Measurements from ENCODE around the gene ITGA8.
"Not testable (repeated sequence)": the region's sequence is repeated elsewhere in the genome, so short reads cannot be mapped to it uniquely, and the experiment has no call there.

Gene ITGA8

DNA sequence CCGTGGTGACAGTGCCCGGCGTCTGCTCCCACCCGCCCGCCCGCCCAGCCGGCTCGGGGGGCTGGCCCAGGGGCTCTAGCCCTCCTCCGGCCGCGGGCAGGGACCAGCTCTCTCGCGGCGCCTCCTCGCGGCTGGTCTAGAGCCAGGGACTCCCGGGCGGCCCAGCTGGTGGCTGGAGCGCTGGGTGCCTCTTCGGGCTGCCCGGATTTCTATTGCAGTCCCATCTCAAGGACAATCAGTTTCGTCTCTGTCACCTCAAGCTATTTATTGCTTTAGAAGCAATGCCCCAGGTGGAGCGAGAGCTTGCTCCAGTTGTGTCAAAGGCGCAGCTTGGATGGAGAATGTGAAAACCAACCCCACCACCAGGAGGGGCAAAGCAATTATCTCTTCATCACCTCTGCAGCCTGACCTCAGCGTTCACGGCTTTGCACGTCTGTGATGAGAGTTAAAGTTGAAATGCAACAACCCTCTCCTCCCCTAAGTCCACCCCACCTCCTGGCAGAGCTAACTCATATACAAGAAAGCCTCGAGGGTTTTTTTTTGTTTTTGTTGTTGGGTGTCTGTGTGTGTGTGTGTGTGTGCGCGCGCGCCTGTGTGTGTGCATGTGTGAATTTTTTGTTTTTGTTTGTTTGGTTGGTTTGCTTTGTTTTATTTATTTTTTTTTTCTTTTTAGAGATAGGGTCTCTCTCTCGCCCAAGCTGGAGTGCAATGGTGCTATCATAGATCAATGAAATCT, at the start of gene ITGA8:
Gene ITGA8 (minus strand): TSS at position 24 of the 736 bp plus-strand sequence. CDS start 151 bp downstream, outside the sequence.
- H3K27me3 Mint-ChIP-seq: peaks cover 49% of the 10 kb centered on the region
- H3K27ac Mint-ChIP-seq: no peak within 1 kb of the TSS

DNA sequence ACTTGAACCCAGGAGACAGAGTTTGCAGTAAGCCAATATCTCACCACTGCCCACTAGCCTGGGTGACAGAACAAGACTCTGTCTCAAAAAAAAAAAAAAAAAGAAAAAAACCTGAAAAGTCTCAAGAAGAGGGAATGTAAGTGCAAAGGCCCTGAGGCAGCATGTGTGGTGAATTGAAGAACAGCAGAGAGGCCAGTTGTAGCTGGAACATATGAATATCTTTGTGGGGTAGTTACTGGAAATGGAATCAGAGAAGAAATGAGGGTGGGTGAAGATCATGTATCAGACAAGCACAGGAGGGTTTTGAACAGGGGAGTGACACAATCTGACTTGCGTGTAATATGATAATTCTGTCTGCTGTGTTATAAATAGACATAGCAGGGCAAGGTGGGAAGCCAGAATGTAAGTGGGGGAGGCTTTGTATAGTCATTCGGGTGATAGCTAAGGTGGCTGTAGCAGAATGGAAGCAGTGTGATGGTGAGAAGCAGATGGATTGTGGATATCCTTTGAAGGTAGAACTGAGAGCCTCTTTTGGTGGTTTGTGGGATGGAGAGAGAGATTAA, 45.3 kb upstream of the ITGA8 start:
- H3K27me3 Mint-ChIP-seq: no peaks in the 10 kb centered on the region
- H3K36me3 Mint-ChIP-seq: peaks cover 4% of the 10 kb centered on the region
- peaks cover 11% of the 10 kb centered on the region for H3K9me3 Mint-ChIP-seq
- H3K4me1 Mint-ChIP-seq: no peaks in the 10 kb centered on the region
- ATAC-seq: no peak
- H3K27ac Mint-ChIP-seq: no peak overlapping the region
- H3K4me3 Mint-ChIP-seq: no peak overlapping the region

More for the DNA sequence above, at the start of gene ITGA8:
- H3K4me1 Mint-ChIP-seq: no peaks in the 10 kb centered on the region
- no peak for ATAC-seq
- no peaks in the 10 kb centered on the region for H3K9me3 Mint-ChIP-seq
- no peaks in the 10 kb centered on the region for H3K36me3 Mint-ChIP-seq
- H3K4me3 Mint-ChIP-seq: no peak within 1 kb of the TSS

DNA sequence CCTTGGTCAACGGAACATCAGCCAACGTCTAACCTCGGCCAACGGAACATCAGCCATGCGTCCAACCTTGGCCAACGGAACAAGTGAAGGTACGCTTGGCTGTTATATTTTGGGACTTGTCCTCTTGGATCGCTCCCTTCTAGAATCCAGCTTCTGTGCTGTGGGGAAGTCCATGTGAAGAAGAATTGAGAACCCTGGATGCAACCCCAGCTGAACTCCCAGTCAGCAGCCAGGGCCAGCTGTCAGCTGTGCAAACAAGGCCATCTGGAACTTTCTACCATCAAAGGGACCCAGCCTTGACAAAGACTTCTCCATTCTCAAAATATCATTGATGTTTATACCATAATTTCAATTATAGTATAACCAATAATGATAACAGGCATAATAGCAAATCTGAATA, 43.3 kb upstream of the ITGA8 start:
- Mint-ChIP-seq H3K4me3 (no peak overlapping the region), H3K27me3 (peaks cover 7% of the 10 kb centered on the region), H3K4me1 (no peaks in the 10 kb centered on the region), H3K36me3 (no peaks in the 10 kb centered on the region), H3K27ac (no peak overlapping the region), H3K9me3 (peaks cover 11% of the 10 kb centered on the region)
- ATAC-seq: no peak

DNA sequence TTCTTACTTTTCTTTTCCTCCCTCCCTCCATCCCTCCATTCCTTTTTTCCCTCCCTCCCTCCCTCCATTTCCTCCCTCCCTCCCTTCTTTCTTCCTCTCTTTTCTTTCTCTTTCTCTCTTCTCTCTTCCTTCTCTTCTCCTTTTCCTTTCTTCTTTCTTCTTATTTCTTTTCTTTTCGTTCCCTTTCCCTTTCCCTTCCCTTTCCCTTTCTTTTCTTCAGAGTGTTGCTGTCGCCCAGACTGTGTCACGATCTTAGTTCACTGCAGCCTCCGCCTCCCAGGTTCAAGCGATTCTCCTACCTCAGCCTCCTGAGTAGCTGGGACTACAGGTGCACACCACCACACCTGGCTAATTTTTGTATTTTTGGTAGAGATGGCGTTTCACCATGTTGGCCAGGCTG, 42.5 kb upstream of the ITGA8 start:
- H3K9me3 Mint-ChIP-seq: peaks cover 11% of the 10 kb centered on the region
- H3K27ac Mint-ChIP-seq, H3K4me1 Mint-ChIP-seq, H3K27me3 Mint-ChIP-seq, ATAC-seq, H3K36me3 Mint-ChIP-seq, H3K4me3 Mint-ChIP-seq: not testable (repeated sequence)

DNA sequence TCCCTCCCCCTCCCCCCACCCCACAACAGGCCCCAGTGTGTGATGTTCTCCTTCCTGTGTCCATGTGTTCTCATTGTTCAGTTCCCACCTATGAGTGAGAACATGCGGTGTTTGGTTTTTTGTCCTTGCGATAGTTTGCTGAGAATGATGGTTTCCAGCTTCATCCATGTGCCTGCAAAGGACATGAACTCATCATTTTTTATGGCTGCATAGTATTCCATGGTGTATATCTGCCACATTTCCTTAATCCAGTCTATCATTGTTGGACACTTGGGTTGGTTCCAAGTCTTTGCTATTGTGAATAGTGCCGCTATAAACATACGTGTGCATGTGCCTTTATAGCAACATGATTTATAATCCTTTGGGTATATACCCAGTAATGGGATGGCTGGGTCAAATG, 41.5 kb upstream of the ITGA8 start:
- not testable (repeated sequence) for H3K36me3 Mint-ChIP-seq, H3K27ac Mint-ChIP-seq, H3K9me3 Mint-ChIP-seq, H3K4me3 Mint-ChIP-seq, H3K4me1 Mint-ChIP-seq, ATAC-seq, H3K27me3 Mint-ChIP-seq

DNA sequence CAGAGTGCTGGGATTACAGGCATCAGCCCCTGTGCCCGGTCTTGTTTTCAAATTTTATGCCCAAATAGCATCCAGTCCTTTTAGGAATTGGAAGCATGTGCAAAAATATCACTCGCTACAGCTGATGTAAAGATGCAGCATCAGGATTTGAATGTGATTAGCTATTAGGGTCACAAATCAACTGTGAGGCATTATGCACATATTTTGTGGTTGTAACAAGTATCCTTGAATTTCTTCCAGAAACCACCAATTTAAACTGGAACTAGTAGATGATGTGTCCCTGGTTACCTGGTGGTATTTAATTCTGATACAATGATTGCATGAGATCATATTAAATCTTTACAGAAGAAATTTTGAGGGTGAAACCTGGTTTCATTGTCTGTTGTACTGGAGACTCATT, 41.0 kb upstream of the ITGA8 start:
- no peaks in the 10 kb centered on the region for H3K4me1 Mint-ChIP-seq
- H3K27me3 Mint-ChIP-seq: peaks cover 7% of the 10 kb centered on the region
- no peak overlapping the region for H3K4me3 Mint-ChIP-seq
- no peak overlapping the region for H3K27ac Mint-ChIP-seq
- ATAC-seq: no peak
- peaks cover 8% of the 10 kb centered on the region for H3K9me3 Mint-ChIP-seq
- H3K36me3 Mint-ChIP-seq: no peaks in the 10 kb centered on the region

DNA sequence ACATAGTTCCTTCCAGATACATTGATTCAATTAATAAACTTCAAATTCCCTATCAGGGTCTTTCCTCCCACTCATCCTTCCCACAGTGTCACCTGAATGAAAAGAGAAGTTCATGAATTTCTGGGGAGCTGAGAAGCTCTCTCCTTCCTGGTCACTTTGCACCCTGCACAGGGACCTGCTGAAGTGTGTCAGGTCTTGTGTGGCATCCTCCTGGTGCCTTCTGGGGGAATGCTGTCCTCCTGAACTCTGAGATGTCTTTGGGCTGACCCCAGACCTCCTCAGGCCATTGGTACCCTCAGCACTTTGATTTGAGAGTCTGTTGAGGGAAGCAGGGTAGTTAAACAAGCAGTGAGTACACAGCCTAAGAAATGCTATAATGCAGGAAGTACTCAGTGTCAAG, 39.5 kb upstream of the ITGA8 start:
- Mint-ChIP-seq H3K4me3 (no peak overlapping the region), H3K4me1 (no peaks in the 10 kb centered on the region), H3K27ac (no peak overlapping the region), H3K36me3 (no peaks in the 10 kb centered on the region), H3K9me3 (peaks cover 5% of the 10 kb centered on the region), H3K27me3 (peaks cover 7% of the 10 kb centered on the region)
- ATAC-seq: peak; percentile 44

DNA sequence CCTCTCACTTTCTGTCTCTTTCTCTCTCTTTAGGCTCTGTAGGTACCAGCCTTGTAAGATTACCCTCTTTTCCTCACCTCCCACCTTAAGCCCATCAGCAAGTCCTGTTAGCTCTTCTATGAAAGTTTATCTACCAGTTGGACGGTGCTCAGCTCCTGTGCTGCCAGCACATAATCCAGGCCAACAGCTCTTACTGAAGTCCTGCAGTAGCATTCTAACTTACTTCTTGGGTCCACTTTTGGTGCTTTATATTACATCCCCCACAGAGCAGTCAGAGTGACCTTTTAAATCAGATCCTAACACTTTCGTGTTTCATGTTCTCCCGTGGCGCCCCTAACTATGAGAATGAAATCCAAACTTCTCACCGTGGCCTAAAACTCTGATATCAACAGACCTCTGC, 38.9 kb upstream of the ITGA8 start:
- Mint-ChIP-seq H3K9me3 (peaks cover 5% of the 10 kb centered on the region), H3K4me1 (no peaks in the 10 kb centered on the region), H3K27me3 (peaks cover 7% of the 10 kb centered on the region), H3K4me3 (no peak overlapping the region), H3K27ac (no peak overlapping the region), H3K36me3 (no peaks in the 10 kb centered on the region)
- no peak for ATAC-seq

DNA sequence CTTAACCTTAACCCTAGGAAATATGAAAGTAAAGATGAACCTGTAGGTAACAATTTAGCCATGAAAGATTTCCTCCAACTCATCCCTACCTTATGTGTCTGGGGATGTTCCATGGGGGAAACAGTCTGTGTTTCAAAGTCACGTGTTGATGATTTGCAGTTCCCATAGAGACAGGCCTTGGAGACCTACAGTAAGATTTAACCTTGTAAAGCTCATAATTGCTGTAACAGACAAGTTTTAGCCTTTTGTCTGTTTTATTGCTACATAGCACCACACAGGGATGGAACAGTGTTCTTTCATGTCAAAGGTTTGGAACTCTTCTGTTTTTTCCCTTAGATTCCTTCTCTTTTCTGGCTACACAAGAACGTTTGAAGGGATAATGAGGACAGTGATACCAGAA, 35.2 kb upstream of the ITGA8 start:
- no peak overlapping the region for H3K27ac Mint-ChIP-seq
- no peaks in the 10 kb centered on the region for H3K9me3 Mint-ChIP-seq
- no peak overlapping the region for H3K4me3 Mint-ChIP-seq
- peaks cover 20% of the 10 kb centered on the region for H3K27me3 Mint-ChIP-seq
- no peaks in the 10 kb centered on the region for H3K36me3 Mint-ChIP-seq
- H3K4me1 Mint-ChIP-seq: no peaks in the 10 kb centered on the region
- no peak for ATAC-seq

DNA sequence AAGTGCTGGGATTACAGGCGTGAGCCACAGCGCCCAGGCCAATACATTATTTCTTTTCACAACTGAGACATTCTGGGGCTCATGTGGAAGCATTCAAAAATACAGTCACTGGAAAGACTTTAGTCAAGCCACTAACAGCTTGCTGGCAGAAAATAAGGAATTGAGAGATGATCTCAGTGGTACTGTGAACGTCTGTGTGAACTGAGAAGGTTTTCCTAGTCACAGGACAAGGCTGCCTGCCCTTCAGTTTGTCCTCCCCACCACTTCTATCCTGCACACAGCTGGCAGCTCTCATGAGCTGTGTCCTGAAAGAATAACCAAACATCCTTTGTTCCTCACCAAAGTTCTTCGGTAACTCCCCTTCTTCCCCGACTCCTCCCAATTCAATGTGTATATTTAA, 31.3 kb upstream of the ITGA8 start:
- no peaks in the 10 kb centered on the region for H3K9me3 Mint-ChIP-seq
- no peaks in the 10 kb centered on the region for H3K4me1 Mint-ChIP-seq
- ATAC-seq: no peak
- H3K27ac Mint-ChIP-seq: no peak overlapping the region
- H3K27me3 Mint-ChIP-seq: peaks cover 27% of the 10 kb centered on the region
- no peaks in the 10 kb centered on the region for H3K36me3 Mint-ChIP-seq
- no peak overlapping the region for H3K4me3 Mint-ChIP-seq

DNA sequence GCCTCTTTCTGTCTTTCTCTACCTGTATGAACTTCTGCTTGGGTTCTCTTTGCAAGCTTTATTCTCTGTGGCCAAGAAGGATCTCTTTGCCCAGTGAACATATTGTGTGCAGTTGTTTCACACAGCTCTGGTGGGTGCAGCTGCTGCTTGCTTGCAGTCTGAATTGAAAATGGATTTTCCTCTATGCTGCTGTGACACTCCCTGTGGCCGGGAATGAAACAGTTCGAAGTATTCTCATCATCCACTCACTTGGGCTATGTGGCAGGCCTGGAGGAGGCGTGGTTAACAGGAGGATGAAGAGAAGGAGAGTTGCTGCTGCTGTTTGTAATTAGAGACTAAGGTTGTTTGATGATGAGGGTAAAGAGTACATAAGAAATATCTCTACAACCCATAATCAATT, 28.4 kb upstream of the ITGA8 start:
- H3K4me1 Mint-ChIP-seq: no peaks in the 10 kb centered on the region
- H3K4me3 Mint-ChIP-seq: no peak overlapping the region
- peaks cover 35% of the 10 kb centered on the region for H3K27me3 Mint-ChIP-seq
- no peak for ATAC-seq
- no peak overlapping the region for H3K27ac Mint-ChIP-seq
- H3K9me3 Mint-ChIP-seq: peaks cover 4% of the 10 kb centered on the region
- H3K36me3 Mint-ChIP-seq: no peaks in the 10 kb centered on the region

DNA sequence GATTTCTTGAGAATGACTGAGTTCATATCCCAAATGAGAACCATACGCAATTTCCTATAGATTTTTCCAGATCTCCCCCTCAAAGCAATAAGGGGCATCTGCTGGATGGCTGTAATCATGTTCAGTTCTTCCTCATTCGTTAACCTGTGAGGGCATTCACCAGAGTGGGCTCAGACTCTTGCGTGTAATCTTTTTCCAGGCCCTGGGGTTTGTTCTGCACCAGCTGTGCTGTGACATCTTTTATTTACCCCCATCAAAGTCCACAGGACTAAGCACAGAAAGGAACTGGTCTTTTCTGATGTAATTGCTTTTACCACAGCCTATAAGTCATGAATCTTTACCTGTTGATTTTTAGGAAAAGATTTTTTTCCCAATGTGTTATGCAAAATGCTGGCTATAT, 27.9 kb upstream of the ITGA8 start:
- Mint-ChIP-seq H3K27ac (no peak overlapping the region), H3K27me3 (peaks cover 30% of the 10 kb centered on the region), H3K4me1 (no peaks in the 10 kb centered on the region), H3K9me3 (peaks cover 4% of the 10 kb centered on the region), H3K4me3 (no peak overlapping the region), H3K36me3 (no peaks in the 10 kb centered on the region)
- no peak for ATAC-seq

DNA sequence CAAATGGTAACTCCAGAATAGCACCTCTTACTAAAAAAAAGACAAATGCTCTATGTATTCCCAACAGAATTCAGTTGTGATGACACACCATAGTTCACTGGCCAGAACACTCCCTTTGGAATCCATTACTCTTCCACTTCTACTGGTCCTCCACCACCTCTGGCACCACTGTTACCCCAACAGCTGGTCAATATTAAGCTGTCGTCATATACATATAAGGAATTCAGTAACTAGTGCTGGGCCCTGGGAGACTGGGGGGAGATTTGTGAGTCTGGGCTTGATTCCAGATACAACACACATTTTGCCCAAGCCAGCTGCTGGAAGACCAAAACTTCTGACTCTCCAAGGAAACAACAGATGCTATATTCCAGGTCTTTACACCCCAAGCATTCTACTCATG, 26.0 kb upstream of the ITGA8 start:
- Mint-ChIP-seq H3K4me1 (no peaks in the 10 kb centered on the region), H3K27ac (no peak overlapping the region), H3K9me3 (peaks cover 4% of the 10 kb centered on the region), H3K4me3 (no peak overlapping the region), H3K36me3 (no peaks in the 10 kb centered on the region), H3K27me3 (peaks cover 30% of the 10 kb centered on the region)
- ATAC-seq: no peak

DNA sequence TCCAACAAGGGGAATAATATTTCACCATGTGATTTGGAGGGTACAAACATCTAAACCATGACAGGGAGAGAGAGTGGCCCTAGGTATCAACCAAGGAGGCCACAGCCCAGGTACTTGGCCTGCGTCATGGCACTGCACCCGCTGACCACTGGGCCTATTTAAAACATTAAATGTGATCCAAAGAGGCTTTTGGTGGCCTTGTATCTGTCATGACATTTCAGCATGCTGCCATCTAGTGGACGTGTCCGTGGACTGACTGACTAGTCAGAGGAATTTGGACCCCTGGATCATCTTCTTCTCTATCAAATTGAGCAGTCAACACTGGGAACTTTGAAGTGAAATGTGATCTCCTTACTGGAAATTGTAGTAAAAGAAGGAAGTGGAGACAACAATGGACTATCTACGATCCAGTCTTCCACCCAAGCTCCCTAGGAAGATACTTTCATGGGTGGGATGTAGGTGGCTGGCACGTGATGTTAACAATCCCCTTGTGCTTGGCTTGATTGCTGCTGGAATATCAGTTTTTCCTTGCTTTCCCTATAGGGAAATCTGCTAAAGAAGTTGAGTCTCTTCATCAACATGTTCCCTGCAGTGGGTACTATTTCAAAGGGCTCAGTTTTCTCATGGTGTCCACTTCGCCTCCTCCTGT, 24.6 kb upstream of the ITGA8 start:
- Mint-ChIP-seq H3K4me3 (no peak overlapping the region), H3K27ac (no peak overlapping the region), H3K4me1 (no peaks in the 10 kb centered on the region), H3K9me3 (peaks cover 4% of the 10 kb centered on the region), H3K27me3 (peaks cover 23% of the 10 kb centered on the region), H3K36me3 (no peaks in the 10 kb centered on the region)
- no peak for ATAC-seq

DNA sequence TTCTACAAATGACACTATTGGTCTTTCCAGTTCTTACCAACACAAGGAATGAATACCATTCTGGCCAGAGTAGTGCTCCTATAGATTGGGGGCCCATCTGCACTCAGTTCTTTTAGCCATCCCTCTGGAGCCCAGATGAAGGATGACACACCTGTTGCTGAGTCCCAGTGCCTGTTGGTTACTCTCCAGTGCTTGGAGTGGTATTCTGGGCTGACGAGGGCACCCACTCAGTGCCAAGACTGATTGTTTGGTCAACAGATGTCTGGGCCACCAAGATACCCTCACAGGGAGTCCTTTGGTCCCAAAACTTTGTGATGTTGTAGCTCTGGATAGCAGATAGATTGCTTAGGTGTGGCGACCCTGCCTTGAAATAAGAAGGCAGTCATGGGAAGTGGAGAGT, 23.7 kb upstream of the ITGA8 start:
- ATAC-seq: no peak
- H3K36me3 Mint-ChIP-seq: no peaks in the 10 kb centered on the region
- no peak overlapping the region for H3K27ac Mint-ChIP-seq

DNA sequence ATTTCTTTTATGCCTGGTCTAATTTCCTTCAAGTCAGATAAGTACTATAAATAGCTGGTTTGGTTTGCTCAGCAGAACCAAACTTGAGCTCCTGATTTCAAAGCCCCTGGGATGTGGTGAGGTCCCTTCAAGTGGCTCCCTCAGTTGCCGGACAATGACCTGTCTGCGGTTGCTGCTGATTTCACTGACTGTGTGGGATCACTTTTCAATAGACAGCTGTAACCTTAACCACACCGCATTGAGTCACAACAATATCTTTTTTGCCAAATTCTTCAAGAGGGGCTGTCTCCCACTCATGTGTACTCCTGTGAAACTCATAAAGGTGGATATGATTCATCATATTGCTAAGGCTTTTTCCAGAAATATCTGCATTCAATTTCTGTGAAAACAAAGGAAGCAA, 23.1 kb upstream of the ITGA8 start:
- no peak overlapping the region for H3K27ac Mint-ChIP-seq
- no peaks in the 10 kb centered on the region for H3K4me1 Mint-ChIP-seq
- H3K4me3 Mint-ChIP-seq: no peak overlapping the region
- no peaks in the 10 kb centered on the region for H3K36me3 Mint-ChIP-seq
- no peak for ATAC-seq
- peaks cover 4% of the 10 kb centered on the region for H3K9me3 Mint-ChIP-seq
- peaks cover 23% of the 10 kb centered on the region for H3K27me3 Mint-ChIP-seq

More for the DNA sequence above, 23.7 kb upstream of the ITGA8 start:
- Mint-ChIP-seq H3K4me1 (no peaks in the 10 kb centered on the region), H3K4me3 (no peak overlapping the region), H3K9me3 (peaks cover 4% of the 10 kb centered on the region), H3K27me3 (peaks cover 23% of the 10 kb centered on the region)

All from stimulated activated memory B cell treated with anti-CD40 and anti-IgM and Interleukin-4, amounts not matched to agents 10 μg/mL and 1 μg/mL and 100 μg/mL, for 72 hours (primary cell).